Measurements from ENCODE around the gene MYL11.
"Not testable (repeated sequence)": the region's sequence is repeated elsewhere in the genome, so short reads cannot be mapped to it uniquely, and the experiment has no call there.

MYL11 gene

GRCh38 chr16:30374538-30374937 lies at the start of gene MYL11:
TSS of gene MYL11 (plus strand) at chr16:30374802. CDS start at chr16:30374858, 56 bp downstream.
- no peak for DNase-seq

- DNase-seq, result peak; percentile 84
Measured at GRCh38 chr16:30334473-30334989, 40.1 kb upstream of the MYL11 start.

- DNase-seq, result peak; percentile 81
Measured at GRCh38 chr16:30335028-30335597, 39.5 kb upstream of the MYL11 start.

DNA sequence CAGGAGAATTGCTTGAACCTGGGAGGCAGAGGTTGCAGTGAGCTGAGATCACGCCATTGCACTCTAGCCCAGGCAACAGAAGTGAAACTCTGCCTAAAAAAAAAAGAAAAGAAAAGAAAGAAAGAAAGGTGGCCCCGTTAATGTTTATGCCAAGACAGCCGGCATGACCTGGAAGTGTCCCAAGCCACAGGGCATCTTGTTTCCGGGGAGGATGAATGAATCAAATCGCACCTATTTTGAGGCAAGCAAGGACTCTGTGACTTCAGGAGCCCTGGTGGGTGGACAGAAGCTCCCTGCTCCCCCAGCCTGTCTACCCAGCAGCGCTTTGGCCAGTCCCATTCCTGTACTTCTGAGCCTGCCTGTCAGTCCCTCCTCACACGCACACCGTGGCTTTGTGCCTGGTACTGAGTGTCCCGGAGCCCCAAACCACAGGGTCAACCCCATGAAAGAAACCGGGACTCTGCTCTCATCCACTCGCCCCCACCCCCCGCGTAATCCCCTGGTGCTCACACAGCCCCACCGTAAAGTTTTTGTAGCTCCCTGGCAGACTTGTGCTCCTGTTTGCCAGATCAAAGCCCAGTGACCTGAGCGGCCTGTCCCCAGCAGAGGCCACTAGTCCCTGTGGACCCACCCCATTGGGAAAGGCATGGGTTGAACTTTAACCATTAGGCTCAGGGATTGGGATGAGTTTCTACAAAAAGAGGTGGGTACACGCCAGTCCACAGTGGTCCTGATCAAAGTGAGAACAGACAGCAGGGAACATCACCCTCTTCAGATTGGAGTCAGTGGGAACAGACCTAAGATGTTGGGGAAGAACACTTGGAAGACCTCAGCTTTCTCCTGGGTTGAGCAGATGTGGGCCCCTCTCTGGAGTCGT lies 38.8 kb upstream of the MYL11 start:
- DNase-seq, result no peak

DNA sequence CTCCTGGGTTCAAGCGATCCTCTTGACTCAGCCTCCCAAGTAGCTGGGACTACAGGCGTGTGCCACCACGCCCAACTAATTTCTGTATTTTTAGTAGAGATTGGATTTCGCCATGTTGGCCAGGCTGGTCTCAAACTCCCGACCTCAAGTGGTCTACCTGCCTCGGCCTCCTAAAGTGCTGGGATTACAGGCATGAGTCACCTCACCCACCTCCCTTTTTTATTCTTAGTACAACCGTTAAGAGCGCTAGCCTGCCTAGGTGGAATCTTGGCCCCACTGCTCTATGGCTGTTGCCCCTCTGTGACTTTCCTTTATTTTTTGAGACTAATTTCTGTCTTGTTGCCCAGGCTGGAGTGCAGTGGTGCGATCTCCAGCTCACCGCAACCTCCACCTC lies 36.6 kb upstream of the MYL11 start:
- DNase-seq, result not testable (repeated sequence)

DNA sequence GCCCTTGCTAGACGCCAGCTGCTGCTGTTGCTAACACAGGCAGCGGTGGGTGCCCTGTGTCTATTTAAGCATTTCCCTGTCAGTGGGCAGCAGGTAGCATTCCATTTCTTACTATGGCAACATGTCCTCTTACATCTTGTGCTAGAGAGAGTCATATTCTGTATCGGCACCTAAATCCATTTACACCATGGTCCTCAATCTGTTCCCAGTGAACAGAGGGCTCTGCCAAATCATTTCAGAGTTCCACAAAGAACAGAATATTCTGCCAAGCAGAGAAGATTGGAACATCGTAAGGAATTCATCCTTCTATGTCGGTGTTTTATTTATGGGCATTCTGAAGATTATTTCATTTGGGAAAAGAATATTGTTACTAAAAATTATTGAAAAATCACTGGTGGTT lies 35.9 kb upstream of the MYL11 start:
- DNase-seq, result not testable (repeated sequence)

GRCh38 chr16:30340621-30341020 lies 34.0 kb upstream of the MYL11 start:
- DNase-seq, result no peak

- DNase-seq, result not testable (repeated sequence)
Measured at GRCh38 chr16:30341971-30342370, 32.6 kb upstream of the MYL11 start.

DNA sequence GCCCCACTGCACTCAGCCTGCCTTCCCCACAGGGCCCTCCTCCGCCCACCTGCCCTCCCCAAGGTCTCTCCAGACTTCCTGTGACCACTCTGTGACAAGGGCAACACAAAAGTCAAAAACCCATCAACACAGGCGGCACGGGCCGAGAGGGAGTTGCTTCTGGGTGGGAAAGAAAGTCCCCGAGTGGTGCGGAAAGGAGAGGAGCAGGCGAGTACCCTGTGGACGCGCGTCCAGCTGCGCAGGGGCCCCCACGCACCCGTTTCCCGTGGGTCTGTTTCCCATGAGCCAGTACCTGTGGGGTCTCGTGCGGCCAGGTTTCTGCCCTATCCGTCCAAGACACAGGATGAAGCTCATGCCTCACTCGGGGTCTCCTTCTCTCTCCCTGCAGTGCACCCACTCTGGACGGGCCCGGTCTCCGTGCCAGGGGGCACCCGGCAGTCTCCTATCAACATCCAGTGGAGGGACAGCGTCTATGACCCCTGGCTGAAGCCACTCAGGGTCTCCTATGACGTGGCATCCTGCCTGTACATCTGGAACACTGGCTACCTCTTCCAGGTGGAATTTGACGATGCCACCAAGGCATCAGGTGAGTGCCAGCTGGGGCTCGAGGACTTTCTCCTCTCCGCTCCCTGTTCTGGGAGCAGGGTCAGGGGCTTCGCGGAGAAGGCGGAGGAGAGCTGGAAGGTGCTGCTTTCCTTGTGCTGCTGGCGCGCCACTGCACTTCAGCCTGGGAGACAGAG lies 31.7 kb upstream of the MYL11 start:
- DNase-seq, result no peak

- not testable (repeated sequence) for DNase-seq
Measured at GRCh38 chr16:30343491-30343820, 31.1 kb upstream of the MYL11 start.

DNA sequence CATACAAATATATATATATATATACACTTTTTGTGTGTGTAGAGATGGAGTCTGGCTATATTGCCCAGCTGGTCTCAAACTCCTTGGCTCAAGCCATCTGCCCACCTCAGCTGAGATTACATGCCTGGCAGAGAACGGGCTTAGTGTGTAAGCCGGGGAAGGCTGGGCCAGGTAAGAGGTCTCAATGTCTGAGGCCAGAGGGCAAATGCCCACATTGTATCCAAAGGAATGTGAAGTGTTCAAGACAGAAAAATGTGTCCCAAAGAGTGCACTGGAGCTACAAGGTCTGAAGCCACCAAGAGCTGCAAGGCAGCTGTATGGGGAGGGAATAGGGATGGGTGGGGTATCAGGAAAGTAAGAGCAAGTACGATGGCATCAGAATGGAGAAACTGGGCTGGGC lies 28.3 kb upstream of the MYL11 start:
- DNase-seq, result no peak

- no peak for DNase-seq
Measured at GRCh38 chr16:30348113-30348512, 26.5 kb upstream of the MYL11 start.

GRCh38 chr16:30348929-30349328 lies 25.7 kb upstream of the MYL11 start:
- DNase-seq, result no peak

GRCh38 chr16:30349675-30350074 lies 24.9 kb upstream of the MYL11 start:
- no peak for DNase-seq

DNA sequence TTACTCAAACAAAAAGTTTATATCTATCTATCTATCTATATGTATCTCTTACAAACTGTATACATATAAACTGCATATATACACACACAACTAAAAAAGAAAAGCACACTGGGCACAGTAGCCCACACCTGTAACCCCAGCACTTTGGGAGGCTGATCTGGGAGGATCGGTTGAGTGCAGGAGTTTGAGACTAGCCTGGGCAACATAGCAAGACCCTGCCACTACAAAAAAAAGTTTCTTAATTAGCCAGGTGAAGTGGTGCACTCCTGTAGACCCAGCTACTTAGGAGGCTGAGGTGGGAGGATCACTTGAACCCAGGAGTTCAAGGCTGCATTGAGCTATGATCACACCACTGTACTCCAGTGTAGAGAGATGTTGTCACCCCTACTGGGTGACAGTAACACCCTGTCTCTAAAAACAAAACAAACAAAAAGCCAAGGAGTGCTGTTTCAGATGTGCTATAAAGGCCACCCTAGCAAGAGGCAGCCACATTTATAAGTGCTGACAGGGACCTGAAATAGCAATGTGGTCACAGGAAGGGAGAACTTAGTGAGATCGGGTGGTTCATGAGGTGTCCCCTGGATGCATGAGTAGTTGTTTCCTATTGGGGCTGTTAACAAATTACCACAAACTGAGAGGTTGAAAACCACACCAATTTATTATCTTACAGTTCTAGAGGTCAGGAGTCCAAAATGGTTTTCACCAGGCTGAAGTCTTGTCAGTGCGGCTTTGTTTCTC lies 24.3 kb upstream of the MYL11 start:
- DNase-seq, result no peak

- DNase-seq, result no peak
Measured at GRCh38 chr16:30351001-30351441, 23.6 kb upstream of the MYL11 start.

DNA sequence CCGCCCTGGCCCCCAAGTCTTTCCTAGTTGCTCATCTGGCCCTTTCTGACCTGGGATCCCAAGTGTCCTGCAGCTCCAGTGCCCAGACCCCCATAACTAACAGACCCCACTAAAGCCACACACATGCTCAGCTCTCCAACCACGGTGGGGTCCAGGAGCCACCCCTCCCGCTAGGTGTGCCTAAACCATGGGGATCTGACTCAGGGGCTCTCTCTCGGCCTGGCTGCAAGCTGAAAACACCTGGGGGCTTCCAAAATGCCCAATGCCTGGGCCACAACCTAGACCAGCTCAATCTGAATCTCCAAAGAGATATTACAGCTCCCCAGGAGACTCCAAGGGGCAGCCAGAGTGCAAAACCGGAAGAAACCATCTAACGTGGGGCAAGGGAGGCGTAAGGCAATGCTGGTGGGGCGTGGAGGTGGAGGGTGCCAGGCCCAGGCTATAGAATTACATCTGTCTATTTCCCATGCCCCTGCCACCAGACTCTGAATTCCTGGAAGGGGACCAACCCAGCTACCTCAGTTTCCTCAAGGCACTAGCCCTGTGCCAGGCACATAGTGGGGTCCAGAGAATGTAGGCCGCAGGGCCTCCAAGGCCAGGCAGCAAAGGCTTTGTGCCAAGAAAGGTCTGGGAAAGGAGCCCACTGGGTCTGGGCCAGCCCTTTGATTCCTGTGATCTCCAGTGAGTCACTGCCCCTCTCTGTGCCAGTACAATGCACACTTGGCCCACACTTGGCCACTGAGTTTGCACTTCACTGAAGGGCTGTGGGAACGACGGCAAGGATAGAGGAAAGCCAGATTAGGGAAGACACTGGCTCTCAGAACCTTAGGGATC lies 22.8 kb upstream of the MYL11 start:
- no peak for DNase-seq

- no peak for DNase-seq
Measured at GRCh38 chr16:30352488-30353401, 21.9 kb upstream of the MYL11 start.

- no peak for DNase-seq
Measured at GRCh38 chr16:30353438-30354129, 21.0 kb upstream of the MYL11 start.
